ENCODE measurements around the gene CD27. TPM values are rescaled to one million over a fixed set of nuclear protein-coding genes. Genes with fewer than 3 reads are reported as not detected.

CD27 gene
- total and polyA plus RNA-seq, 2 of the 8 experiments (the other 6 are each of a cell fraction or from before 2014, with no cell fraction given): 0.28 to 0.39 TPM

GRCh38 chr12:6460751-6461371, 16.1 kb downstream of the CD27 start (continued):
- no peak for TF ChIP-seq E2F6 (IDR thresholded peaks at IDR 0.05)
- TF ChIP-seq EGR1 (IDR thresholded peaks at IDR 0.05; ENCODE audit: borderline replicate concordance, low read depth, low read length): no peak
- TF ChIP-seq SIRT6 (IDR thresholded peaks at IDR 0.05; ENCODE audit: low read length): no peak
- no peak for TF ChIP-seq KDM4A (IDR thresholded peaks at IDR 0.05; ENCODE audit: low read depth, low read length, severe bottlenecking)
